SK-N-DZ (cell line): ENCODE results near the gene BCAS1.

Experiments
- DNase-seq: peaks from one replicate; pipeline ENCODE4 v3.0.0-alpha.2; 2015; ENCODE audit warnings: low spot score

The BCAS1 gene

DNA sequence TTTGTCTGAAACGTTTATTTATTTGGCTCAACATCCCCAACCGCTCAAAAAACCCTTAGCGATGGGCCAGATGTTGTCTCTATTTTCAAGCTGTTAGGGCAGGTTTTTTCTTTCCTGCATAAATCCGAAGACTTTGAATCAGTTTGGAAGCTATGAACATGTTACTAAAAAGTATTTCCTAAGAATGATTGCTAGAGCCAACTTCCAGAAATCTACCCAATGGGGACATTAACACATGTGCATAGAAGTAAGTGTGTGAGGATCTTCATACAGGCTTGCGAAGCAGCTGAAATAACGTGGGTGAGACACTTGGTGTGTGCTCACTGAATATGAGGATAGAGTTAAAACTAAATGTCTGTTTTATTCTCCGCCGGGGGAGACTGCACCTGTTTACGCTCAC, 106.8 kb downstream of the BCAS1 start:
- DNase-seq: no peak

DNA sequence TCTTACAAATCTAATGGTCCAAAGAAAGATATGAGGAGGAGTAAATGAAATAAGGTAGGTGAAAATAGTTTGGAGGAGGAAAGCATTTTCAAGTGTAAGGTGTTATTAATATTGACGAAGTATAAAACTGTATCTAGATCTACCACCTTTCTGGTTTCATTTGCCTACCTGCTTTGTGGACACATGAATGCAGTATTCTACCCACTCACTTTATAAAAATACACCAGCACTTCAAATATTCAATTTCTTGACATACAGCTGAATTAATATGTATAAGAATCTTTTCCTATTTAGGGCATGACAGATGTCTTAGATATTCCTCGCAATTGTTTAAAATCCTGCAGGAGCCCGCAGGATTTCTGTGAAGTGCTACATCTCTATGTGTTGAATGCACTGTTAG, 108.0 kb downstream of the BCAS1 start:
- DNase-seq: no peak

DNA sequence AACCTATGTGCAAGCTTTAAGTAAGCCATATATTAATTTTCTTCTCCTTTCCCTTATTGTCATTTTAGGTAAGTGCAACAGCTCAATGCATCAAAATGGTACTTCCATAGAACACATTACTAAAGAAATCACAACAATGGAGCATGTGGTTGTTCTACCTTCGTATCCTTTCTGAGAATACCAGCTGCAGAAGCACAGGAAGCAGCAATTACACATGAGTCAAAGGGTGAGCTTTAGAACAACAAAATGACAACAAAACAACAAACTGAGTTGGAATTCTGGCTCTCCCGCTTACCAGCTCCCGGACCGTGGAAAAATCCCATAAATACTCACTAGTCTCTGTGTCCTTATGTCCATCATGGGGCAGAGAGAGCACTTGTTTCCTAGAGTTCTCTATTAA, 108.9 kb downstream of the BCAS1 start:
- no peak for DNase-seq

- DNase-seq: no peak
Observed at GRCh38 chr20:53960579-53961272, 109.7 kb downstream of the BCAS1 start.

GRCh38 chr20:53959911-53960578, 110.3 kb downstream of the BCAS1 start:
- no peak for DNase-seq

DNA sequence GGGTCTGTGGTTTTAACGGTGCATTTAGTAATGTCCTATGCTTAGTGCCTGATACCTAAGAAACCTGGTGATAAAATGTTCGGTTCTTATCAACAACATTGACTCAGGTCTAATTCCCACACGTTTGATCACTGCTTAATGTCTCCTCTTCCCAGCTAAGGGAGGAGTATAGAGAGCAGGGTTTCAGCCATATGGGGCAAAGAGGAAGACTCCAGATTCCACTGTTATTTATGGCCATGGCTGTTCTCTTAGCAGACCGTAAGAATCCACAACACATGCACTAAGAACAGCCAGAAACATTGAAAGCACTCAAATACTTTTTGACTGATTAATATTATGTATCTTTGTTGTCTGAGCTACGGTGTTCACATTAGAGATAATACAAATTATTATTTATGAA, 112.1 kb downstream of the BCAS1 start:
- DNase-seq: no peak

DNA sequence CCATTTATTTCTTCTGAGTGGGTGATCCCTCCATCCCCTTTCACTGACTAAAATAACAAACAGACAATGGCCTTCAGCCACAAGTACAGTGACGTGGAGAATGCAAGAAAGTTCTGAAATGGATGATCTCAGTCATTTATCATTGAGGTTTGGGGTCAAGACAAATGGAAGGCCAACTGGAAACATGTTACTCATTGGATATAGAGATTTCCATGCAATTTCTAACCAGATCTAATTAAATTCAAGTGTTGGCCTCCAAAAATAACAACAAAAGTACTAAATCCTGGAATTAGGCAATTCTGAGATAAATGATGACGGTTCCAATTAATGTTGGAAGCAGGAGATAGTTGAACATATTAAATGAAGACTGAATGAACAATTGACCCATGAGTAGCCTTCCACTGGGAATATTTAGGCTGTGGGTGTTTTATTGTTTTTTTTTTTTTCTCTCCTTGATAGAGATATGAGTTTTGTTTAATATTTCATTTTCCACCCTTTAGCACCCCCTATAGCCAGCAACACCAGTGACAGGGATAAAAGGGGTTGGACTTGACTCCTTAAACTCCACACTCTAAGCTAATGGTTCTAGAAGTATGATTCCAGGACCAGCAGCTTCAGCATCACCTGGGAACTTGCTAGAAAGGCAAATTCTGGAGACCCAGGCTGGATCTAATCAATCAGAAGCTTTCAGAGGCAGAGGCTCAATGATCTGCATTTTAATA, 112.8 kb downstream of the BCAS1 start:
- DNase-seq: no peak

DNA sequence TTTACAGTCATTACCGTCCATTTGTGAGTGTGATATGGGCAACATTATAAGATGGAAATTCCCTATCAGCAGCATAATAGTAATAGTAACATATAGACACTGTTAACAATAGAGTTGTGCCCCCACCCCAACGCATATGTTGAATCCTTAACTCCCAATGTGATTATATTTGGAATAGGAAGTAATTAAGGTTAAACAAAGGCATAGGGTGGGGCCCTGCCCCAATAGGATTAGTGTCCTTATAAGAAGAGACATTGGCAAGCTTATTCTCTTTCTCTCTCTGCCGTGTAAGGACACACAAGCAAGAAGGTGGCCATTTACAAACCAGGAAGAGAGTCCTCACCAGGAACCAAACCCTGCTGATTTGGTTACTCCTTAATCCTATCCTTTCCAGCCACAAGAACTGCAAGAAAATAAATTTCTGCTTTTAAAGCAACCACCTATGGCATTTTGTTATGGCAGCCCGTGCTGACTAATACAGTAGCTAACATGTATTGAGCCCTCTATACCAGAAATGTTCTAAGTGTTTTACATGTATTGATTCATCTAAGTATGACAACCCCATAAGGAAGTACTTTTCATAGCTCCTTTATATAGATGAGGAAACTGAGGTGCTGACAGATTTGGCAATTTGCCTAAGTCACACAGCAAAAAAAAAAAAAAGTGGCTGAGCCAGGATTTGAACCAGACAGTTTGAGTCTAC, 114.2 kb downstream of the BCAS1 start:
- no peak for DNase-seq

DNA sequence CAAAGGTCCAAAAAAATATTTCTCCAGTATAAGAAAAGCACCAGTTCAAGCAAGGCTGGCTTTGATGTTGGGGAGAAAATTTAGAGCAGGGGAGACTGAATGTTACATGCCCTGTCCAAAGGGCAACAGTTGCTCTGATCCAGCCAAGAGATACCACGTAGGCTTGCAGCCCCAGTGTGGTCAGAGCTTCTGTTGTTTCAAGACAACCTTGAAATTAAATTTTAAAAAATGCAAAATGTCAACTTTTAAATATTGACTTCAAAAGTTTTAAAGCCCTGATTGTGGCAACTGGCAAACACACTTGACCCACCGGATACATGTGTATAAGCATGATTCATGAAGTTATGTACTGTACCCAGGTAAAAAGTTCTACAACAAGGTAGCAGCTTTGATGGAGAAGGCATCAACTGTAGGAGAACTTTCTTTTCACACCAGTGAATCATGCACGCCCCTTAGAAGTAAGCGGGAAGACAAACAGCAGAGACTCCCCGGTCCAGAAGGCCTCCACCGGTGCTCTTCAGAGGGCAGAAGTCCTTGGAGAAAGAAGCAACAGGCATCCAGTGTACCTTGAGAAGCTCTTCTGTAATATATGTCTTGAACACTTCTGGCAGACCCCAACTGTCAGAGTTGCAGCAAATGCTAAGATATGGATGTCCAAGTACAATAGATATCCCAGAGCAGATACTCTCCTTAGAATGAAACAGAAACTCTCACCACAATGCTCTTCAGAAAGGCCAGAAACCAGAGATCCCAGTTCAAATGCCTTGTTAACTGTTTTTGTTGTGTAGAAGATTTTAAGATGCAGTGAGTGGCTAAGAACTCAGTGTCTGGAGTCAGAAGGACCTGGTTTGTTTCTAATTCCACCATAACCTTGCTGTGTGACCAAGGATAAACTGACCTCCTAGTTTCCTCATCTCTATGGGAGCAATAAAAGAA, 115.4 kb downstream of the BCAS1 start:
- no peak for DNase-seq

DNA sequence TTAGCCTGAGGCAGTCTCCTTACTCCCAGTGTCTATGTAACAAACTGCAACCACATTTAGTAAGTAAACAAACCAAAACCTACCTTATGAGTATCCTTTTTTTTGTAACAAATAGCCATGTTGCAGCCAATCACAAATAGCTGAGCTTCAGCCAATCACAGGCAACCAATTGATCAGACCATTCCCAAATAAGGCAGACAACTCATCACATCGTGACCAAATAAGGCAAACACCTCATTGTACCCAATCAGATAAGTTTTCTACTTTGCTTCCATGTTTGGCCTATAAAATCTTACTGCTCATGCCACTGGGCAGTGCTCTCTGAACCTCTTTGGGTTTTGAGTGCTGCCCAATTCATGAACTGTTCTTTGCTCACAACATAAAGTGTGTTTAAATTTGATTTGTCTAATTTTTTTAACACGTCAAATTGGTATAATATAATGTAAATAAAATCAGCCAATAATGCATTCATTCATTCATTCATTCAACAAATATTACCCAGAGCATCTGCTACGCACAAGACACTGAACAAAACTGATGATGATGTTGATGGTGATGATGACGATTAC, 117.8 kb downstream of the BCAS1 start:
- no peak for DNase-seq

DNA sequence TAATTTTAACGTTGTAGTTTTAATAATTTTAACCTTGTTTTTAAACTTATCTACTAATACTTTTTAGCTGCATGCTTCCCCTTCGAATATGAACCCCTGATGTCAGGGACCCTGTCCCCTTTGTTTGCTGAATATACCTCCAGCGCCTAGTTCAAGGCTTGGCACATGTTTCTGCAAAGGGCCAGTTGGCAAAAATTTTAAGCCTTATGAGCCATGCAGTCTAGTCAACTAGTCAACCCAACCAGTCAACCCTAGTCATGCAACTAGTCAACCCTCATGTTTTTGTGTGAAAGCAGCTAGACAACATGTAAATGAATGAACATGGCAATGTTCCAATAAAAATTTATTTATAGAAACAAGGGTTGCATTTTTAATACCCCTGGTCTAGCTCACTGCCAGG, 119.8 kb downstream of the BCAS1 start:
- no peak for DNase-seq

DNA sequence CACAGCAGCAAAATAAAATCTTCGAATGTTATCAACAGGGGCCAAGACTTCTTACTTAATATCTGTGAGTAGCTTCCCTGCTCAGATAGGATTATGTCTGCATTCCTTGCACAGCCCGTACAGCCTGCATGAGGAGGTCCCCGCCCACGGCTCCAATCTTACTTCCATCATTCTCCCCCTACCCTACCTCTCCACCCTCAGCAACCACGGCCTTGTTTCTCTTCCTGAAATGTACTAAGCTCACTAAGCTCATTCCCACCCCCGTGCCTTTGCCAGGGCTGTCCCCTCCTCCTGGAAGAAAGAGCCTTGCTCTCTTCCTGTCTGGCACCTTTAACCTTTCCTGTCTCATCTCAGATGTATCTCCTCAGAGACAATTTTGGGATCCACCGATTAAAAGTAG, 120.4 kb downstream of the BCAS1 start:
- no peak for DNase-seq

DNA sequence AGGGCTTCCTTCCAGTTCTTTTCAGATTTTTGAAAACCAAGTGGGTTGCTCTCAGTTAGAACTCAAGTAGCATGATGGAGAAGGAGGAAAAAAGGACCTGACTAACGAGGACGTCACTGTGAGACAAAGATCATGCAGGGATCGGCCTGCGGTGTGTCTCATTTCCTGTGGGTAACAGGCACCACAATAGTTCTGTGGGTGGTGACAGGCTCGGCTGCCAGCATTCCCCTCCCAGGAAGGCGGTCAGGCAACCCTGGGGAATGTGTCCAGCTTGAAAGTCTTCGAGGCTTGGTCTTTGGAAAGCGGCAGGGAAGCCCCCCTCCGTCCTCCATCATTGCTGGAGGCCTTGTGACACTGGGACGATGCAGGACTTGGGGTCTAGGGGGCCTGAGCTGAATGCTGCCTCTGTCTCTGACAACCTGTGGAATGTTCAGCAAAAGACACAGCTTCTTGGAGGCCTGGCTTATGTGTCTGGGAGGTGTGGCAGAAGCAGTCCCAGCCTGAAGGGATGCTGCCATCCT, 121.0 kb downstream of the BCAS1 start:
- no peak for DNase-seq

DNA sequence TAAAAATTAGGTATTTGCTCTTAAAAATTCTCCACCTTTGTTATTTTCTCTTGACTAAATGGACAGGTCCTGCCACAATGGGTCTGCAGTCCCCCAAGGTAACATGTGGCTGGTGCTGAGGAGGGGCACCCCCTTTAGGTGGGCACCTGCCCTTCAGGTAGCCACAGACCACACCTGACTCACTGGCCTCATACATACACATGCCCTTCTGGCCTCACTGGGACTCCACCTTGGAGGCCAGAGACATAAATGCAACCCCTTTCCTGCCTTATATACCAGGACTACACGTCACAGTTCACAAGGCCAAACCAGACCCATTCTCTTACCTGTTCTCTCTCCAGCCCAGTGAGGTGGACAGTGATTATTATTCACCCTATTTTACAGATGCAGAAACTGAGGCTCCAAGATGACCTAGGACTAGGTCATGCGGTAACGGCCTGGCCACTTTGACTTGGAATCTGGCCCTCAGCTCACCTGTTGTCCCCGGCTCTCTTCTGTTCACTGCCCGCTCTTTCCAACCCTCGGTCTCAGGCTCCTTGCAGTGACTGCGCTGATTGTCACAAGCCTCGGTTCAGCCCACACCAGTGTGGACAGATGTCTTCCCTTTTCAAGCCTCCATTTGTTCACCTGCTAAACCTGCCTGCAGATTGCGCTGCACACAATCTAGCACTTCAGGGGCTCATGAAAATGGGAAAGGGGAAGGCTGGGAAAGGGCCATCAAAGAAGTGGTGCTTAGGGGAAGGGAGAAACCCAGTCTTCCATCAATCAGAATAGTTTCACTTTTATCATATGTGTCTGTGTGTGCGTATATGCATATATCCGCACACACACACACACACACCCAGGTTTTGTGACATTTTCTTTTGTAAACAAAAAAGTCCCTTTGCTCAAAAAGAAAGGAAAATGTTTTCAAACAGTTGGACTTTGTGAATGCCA, 121.7 kb downstream of the BCAS1 start:
- no peak for DNase-seq

DNA sequence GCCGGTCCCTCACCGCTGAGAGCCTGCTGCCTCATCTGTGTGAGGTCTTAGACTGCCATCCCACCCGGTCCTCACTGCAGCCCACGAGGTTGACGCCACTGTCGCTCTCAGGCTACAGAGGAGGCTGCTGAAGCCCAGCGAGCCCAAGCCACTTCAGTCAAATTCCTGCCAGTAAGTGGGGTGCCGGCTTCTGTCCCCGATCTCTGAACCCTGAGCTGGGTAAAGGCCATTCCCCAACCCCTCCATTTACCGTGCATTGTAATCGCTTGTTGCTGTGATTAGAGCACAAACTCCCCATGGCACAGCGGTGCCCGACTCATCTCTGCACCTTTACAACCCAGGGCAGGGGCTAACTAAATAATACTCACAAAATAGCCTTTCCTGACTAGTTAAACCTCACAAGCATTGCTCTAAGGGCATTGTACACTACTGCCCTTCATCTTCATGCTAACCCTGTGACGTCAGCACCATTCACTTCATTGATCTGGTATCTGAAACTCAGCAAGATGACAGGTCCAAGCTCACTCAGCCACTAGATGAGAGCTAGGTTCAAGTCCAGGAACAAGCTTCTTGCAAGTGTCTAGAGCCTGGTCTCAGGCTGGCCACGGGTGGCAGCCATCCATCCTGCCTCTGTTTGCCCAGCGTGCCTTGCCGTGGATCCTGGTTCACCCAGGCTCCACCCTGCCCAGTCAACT, 122.7 kb downstream of the BCAS1 start:
- no peak for DNase-seq

- no peak for DNase-seq
Observed at GRCh38 chr20:53946106-53946505, 124.3 kb downstream of the BCAS1 start.

- DNase-seq: no peak
Observed at GRCh38 chr20:53945478-53945877, 124.9 kb downstream of the BCAS1 start.

GRCh38 chr20:53944796-53945195, 125.6 kb downstream of the BCAS1 start:
- no peak for DNase-seq
